ENCODE results near the gene HSPB2. TPM values are rescaled to one million over a fixed set of nuclear protein-coding genes. Genes with fewer than 3 reads are reported as not detected.

HSPB2 gene
- total and polyA plus RNA-seq, 2 of the 8 experiments (the other 6 are each of a cell fraction or from before 2014, with no cell fraction given): 0.32 to 0.86 TPM

- H2BK120ac ChIP-seq (replicated peaks; ENCODE audit: low read depth, low read length): no peak overlapping the region
- POLR2A ChIA-PET (ENCODE audit: partially characterized antibody): interaction anchor here (0.6 to 2.1 kb wide), 6 partner anchors 10 to 25 kb away, joined by 3 to 7 read pairs (median 4); no protein-coding TSS in a partner anchor
- H2BK15ac ChIP-seq (ENCODE audit: low read length): no peak overlapping the region
- CTCF ChIA-PET (ENCODE audit: partially characterized antibody): interaction anchor here (1.4 to 6.5 kb wide), 5 partner anchors 14 to 153 kb away, joined by 3 to 83 read pairs (median 7); partner anchors contain the start of gene DIXDC1
- H3K9me3 ChIP-seq (ENCODE audit: insufficient read depth in 2 of 2, low read depth in 1 of 2, low read length in 1 of 2): peaks cover 0 to 10% of the 10 kb centered on the region in 2 experiments; a peak in 1 of 4 replicates
- no peak overlapping the region for H2BK12ac ChIP-seq (ENCODE audit: low read depth, low read length)
- H3K4me3 ChIP-seq (ENCODE audit: extremely low read depth in 1 of 4, insufficient read depth in 2 of 4, low read depth in 3 of 4, low read length in 4 of 4): peak overlapping the region in 1 of 4 experiments; percentile 13; a peak in 1 of 8 replicates
- no peak overlapping the region for H4K8ac ChIP-seq (ENCODE audit: extremely low read depth, insufficient read depth, low read length)
- no peak overlapping the region for H3K14ac ChIP-seq (ENCODE audit: insufficient read length)
- TF ChIP-seq TBP (IDR thresholded peaks at IDR 0.05; ENCODE audit: low read depth, low read length): no peak
- TF ChIP-seq NRF1 (IDR thresholded peaks at IDR 0.05; ENCODE audit: low read depth, low read length): no peak
- peak in 1 of 2 experiments; percentile 21; a peak in 1 of 3 replicates for TF ChIP-seq POLR2A (IDR thresholded peaks at IDR 0.05; ENCODE audit: control extremely low read depth in 1 of 2, low read depth in 2 of 2, low read length in 2 of 2)
- no peak for TF ChIP-seq RXRA (IDR thresholded peaks at IDR 0.05; ENCODE audit: insufficient read depth, low read depth, low read length)
- no peak for TF ChIP-seq MAFK (IDR thresholded peaks at IDR 0.05; ENCODE audit: low read depth, low read length)
- TF ChIP-seq TCF12 (IDR thresholded peaks at IDR 0.05; ENCODE audit: low read depth, low read length): 0 out of 2 replicates have a peak, but pooled peaks have one; percentile 39
- 0 out of 2 replicates have a peak, but pooled peaks have one; percentile 35 for TF ChIP-seq CREB1 (IDR thresholded peaks at IDR 0.05)
- TF ChIP-seq HDAC6 (IDR thresholded peaks at IDR 0.05; ENCODE audit: low read depth, low read length): no peak
- no peak overlapping the region for H2BK5ac ChIP-seq (ENCODE audit: low read depth, low read length)
- H3K36me3 ChIP-seq (ENCODE audit: control insufficient read depth in 2 of 4, insufficient read depth in 4 of 4, low read length in 3 of 4): no peaks in the 10 kb centered on the region; a peak in 1 of 8 replicates
- H4K5ac ChIP-seq (ENCODE audit: insufficient read length, low read depth, low read length): no peak overlapping the region
- no peaks in the 10 kb centered on the region for H3K79me2 ChIP-seq (ENCODE audit: control insufficient read depth in 1 of 2, insufficient read depth in 2 of 2, low read length in 2 of 2)
- 19% methylated on average over 5 of the region's 5 CpGs; no CpG with 5 or more reads in 1 of the 2 experiments for WGBS, 2 experiments (ENCODE audit: extremely low coverage in 1 of 2, insufficient coverage in 1 of 2, insufficient read length in 1 of 2, insufficient replicate concordance in 2 of 2, low coverage in 1 of 2, low lambda C conversion rate in 2 of 2, missing lambda C conversion rate in 1 of 2)
- peaks cover 0 to 10% (median 3%) of the 10 kb centered on the region in 4 experiments; a peak in 3 of 7 replicates for H3K4me1 ChIP-seq (replicated peaks in 1 of 4; ENCODE audit: control insufficient read depth in 3 of 4, insufficient read depth in 4 of 4, low read length in 3 of 4)
- H4K91ac ChIP-seq (replicated peaks; ENCODE audit: insufficient read length, low read length): no peak overlapping the region
- DNase-seq (ENCODE audit: low read depth in 1 of 2, low spot score in 2 of 2) (no peak), FAIRE-seq (peak; percentile 85)
- no peak overlapping the region for H2AFZ ChIP-seq (ENCODE audit: low read length)
- peak overlapping the region; percentile 40 to 53 for H3K4me2 ChIP-seq (ENCODE audit: insufficient read depth in 1 of 2, low read depth in 2 of 2, low read length in 2 of 2)
- H2AK5ac ChIP-seq (ENCODE audit: low read depth, low read length): no peak overlapping the region
- H3K4ac ChIP-seq (replicated peaks; ENCODE audit: insufficient read length, low read depth, low read length): no peak overlapping the region
- H2BK20ac ChIP-seq (ENCODE audit: low read length): no peak overlapping the region
- no peak overlapping the region for H3K27ac ChIP-seq (ENCODE audit: low read depth, low read length)
- H3K23me2 ChIP-seq (ENCODE audit: low read depth, low read length): no peaks in the 10 kb centered on the region; the same call in 1 of the 2 replicates
- no peak overlapping the region; the same call in 1 of the 2 replicates for H3K18ac ChIP-seq (ENCODE audit: extremely low read depth, low read length)
- no peaks in the 10 kb centered on the region for H4K20me1 ChIP-seq (replicated peaks in 1 of 2; ENCODE audit: control insufficient read depth in 1 of 2, insufficient read depth in 2 of 2, low read length in 2 of 2)
- H3K9ac ChIP-seq (replicated peaks in 1 of 4; ENCODE audit: extremely low read depth in 1 of 4, low read depth in 3 of 4, low read length in 3 of 4): no peak overlapping the region
- H3K23ac ChIP-seq (ENCODE audit: insufficient read length): no peak overlapping the region
- H3K27me3 ChIP-seq (replicated peaks in 1 of 4; ENCODE audit: control insufficient read depth in 3 of 4, extremely low read depth in 1 of 4, insufficient read depth in 3 of 4, low read length in 3 of 4): no peaks in the 10 kb centered on the region
- no peak overlapping the region for H3K56ac ChIP-seq (replicated peaks; ENCODE audit: insufficient read length, low read depth, low read length)
- no peaks in the 10 kb centered on the region; the same call in 1 of the 2 replicates for H3K79me1 ChIP-seq (ENCODE audit: low read depth, low read length)
These were observed 48.4 kb downstream of the HSPB2 start for GRCh38 chr11:111960916-111961315.
